H9 (cell line): ENCODE results near the gene C11orf16. TPM values are rescaled to one million over a fixed set of nuclear protein-coding genes. Genes with fewer than 3 reads are reported as not detected.

Source experiments
- DNase-seq: peaks from one replicate; pipeline ENCODE4 v3.0.0-alpha.2; 2017
- H2AFZ ChIP-seq: one replicate; pipeline ENCODE4 v1.6.1; 2013; ENCODE audit warnings: mild to moderate bottlenecking, low read length, control low read depth, moderate library complexity
- H2AK5ac ChIP-seq: 2 replicates; pipeline ENCODE4 v1.6.1; 2013; ENCODE audit warnings: low read length, control low read depth, mixed read lengths; ENCODE audit not compliant: insufficient read length
- H2BK120ac ChIP-seq: one replicate; pipeline ENCODE4 v1.6.1; 2013; ENCODE audit warnings: low read depth, mild to moderate bottlenecking, low read length, control low read depth, inconsistent platforms; ENCODE audit not compliant: poor library complexity, severe bottlenecking
- H2BK12ac ChIP-seq: 2 replicates; pipeline ENCODE4 v1.6.1; 2013; ENCODE audit warnings: low read length, control low read depth, mixed read lengths, low read depth; ENCODE audit not compliant: insufficient read length
- H2BK15ac ChIP-seq: 2 replicates; pipeline ENCODE4 v1.6.1; 2013; ENCODE audit warnings: low read depth, low read length, control low read depth
- H2BK20ac ChIP-seq: one replicate; pipeline ENCODE4 v1.6.1; 2013; ENCODE audit warnings: low read depth, mild to moderate bottlenecking, low read length, control low read depth, inconsistent platforms; ENCODE audit not compliant: poor library complexity, severe bottlenecking
- H2BK5ac ChIP-seq: 2 replicates; pipeline ENCODE4 v1.6.1; 2013; ENCODE audit warnings: low read length, control low read depth, mixed read lengths; ENCODE audit not compliant: insufficient read length
- H3K14ac ChIP-seq: 2 replicates; pipeline ENCODE4 v1.6.1; 2013; ENCODE audit warnings: low read length, control low read depth; ENCODE audit not compliant: insufficient read depth
- H3K18ac ChIP-seq: 2 replicates; pipeline ENCODE4 v1.6.1; 2013; ENCODE audit warnings: low read depth, mild to moderate bottlenecking, mixed read lengths, low read length, control low read depth; ENCODE audit not compliant: insufficient read length
- H3K23ac ChIP-seq: 2 replicates; pipeline ENCODE4 v1.6.1; 2013; ENCODE audit warnings: low read length, control low read depth, mixed read lengths, low read depth; ENCODE audit not compliant: insufficient read length
- H3K23me2 ChIP-seq: 2 replicates; pipeline ENCODE4 v1.6.1; 2013; ENCODE audit warnings: low read depth, mild to moderate bottlenecking, mixed read lengths, low read length, control low read depth; ENCODE audit not compliant: insufficient read length, poor library complexity, severe bottlenecking
- H3K27ac ChIP-seq: 2 replicates; pipeline ENCODE4 v1.5.1; 2013; ENCODE audit warnings: low read length, control low read depth, mixed read lengths, low read depth; ENCODE audit not compliant: insufficient read length
- H3K27me3 ChIP-seq: 2 replicates; pipeline ENCODE4 v1.6.1; 2013; ENCODE audit warnings: low read length, control low read depth, inconsistent platforms; ENCODE audit not compliant: insufficient read depth
- H3K4ac ChIP-seq: 2 replicates; pipeline ENCODE4 v1.6.1; 2013; ENCODE audit warnings: low read depth, mild to moderate bottlenecking, control low read depth, inconsistent platforms, low read length, moderate library complexity
- H3K4me1 ChIP-seq: 2 replicates; pipeline ENCODE4 v1.6.1; 2013; ENCODE audit warnings: low read length, control low read depth, inconsistent platforms; ENCODE audit not compliant: insufficient read depth
- H3K4me2 ChIP-seq: 2 replicates; pipeline ENCODE4 v1.6.1; 2013; ENCODE audit warnings: low read length, control low read depth, mixed read lengths; ENCODE audit not compliant: insufficient read length, insufficient read depth
- H3K56ac ChIP-seq: 2 replicates; pipeline ENCODE4 v1.6.1; 2013; ENCODE audit warnings: low read depth, mild to moderate bottlenecking, mixed read lengths, low read length, control low read depth; ENCODE audit not compliant: insufficient read length
- H3K79me1 ChIP-seq: 2 replicates; pipeline ENCODE4 v1.6.1; 2013; ENCODE audit warnings: low read depth, mild to moderate bottlenecking, moderate library complexity, low read length, control low read depth, inconsistent platforms; ENCODE audit not compliant: insufficient read depth, poor library complexity, severe bottlenecking
- H3K79me2 ChIP-seq: 2 replicates; pipeline ENCODE4 v1.6.1; 2013; ENCODE audit warnings: low read length, control low read depth, inconsistent platforms; ENCODE audit not compliant: insufficient read depth
- H3K9ac ChIP-seq: 2 replicates; pipeline ENCODE4 v1.6.1; 2013; ENCODE audit warnings: low read length, control low read depth, mixed read lengths; ENCODE audit not compliant: insufficient read length; ENCODE audit errors: extremely low read depth
- H3K9me3 ChIP-seq: one replicate; pipeline ENCODE4 v1.6.1; 2013; ENCODE audit warnings: low read depth, low read length, inconsistent platforms; ENCODE audit not compliant: control insufficient read depth
- H3T11ph ChIP-seq: one replicate; pipeline ENCODE4 v1.6.1; 2013; ENCODE audit warnings: mild to moderate bottlenecking, low read length, control low read depth, inconsistent platforms
- H4K20me1 ChIP-seq: one replicate; pipeline ENCODE4 v1.6.1; 2013; ENCODE audit not compliant: control insufficient read depth, insufficient read length, insufficient read depth
- H4K5ac ChIP-seq: 2 replicates; pipeline ENCODE4 v1.6.1; 2013; ENCODE audit warnings: low read depth, mild to moderate bottlenecking, mixed read lengths, low read length, control low read depth; ENCODE audit not compliant: insufficient read length
- H4K8ac ChIP-seq: replicated peaks from 2 replicates; pipeline ENCODE4 v1.6.1; 2013; ENCODE audit warnings: low read length, control low read depth, mixed read lengths, low read depth; ENCODE audit not compliant: insufficient read length
- H4K91ac ChIP-seq: 2 replicates; pipeline ENCODE4 v1.6.1; 2013; ENCODE audit warnings: low read depth, mild to moderate bottlenecking, moderate library complexity, mixed read lengths, low read length, control low read depth; ENCODE audit not compliant: insufficient read length
- H3K27ac Mint-ChIP-seq, 3 experiments: 2 replicates in 2 of 3; 3 replicates in 1 of 3; pipeline ENCODE4 v1.8.0; 2020 to 2021; ENCODE audit warnings: mixed read lengths in 3 of 3, mild to moderate bottlenecking in 1 of 3, moderate library complexity in 1 of 3
- H3K27me3 Mint-ChIP-seq: 2 replicates; pipeline ENCODE4 v1.8.0; 2021; ENCODE audit warnings: low read depth, mild to moderate bottlenecking, moderate library complexity, mixed read lengths
- H3K36me3 Mint-ChIP-seq, 3 experiments: 2 replicates in 2 of 3; 3 replicates in 1 of 3; pipeline ENCODE4 v1.8.0; 2020 to 2021; ENCODE audit warnings: low read depth in 3 of 3, mixed read lengths in 3 of 3; ENCODE audit not compliant: insufficient read depth in 1 of 3
- H3K4me1 Mint-ChIP-seq, 2 experiments: 2 replicates each; pipeline ENCODE4 v1.8.0; 2020; ENCODE audit warnings: mixed read lengths in 2 of 2
- H3K4me3 Mint-ChIP-seq, 2 experiments: 2 replicates in 1 of 2; 3 replicates in 1 of 2; pipeline ENCODE4 v1.8.0; 2020 to 2021; ENCODE audit warnings: mild to moderate bottlenecking in 2 of 2, mixed read lengths in 2 of 2, moderate library complexity in 1 of 2
- H3K9me3 Mint-ChIP-seq, 2 experiments: 2 replicates in 1 of 2; 3 replicates in 1 of 2; pipeline ENCODE4 v1.8.0; 2020; ENCODE audit warnings: mild to moderate bottlenecking in 2 of 2, mixed read lengths in 2 of 2, moderate library complexity in 1 of 2
- CTCF ChIP-seq: fragments of 200-600 bp; sonication (generic); conservative IDR thresholded peaks from 3 replicates; pipeline ENCODE4 v1.8.0; 2021; ENCODE audit warnings: antibody characterized with exemption, mild to moderate bottlenecking
- WGBS: extraction: QIAGEN DNeasy Blood & Tissue Kit; methylation state at CpG from one replicate; pipeline ENCODE4 v1.1.7; 2013; ENCODE audit warnings: missing lambda C conversion rate, low lambda C conversion rate, mixed read lengths; ENCODE audit not compliant: insufficient read length; ENCODE audit errors: extremely low coverage; 5-methylcytosine and 5-hydroxymethylcytosine counted together
- total RNA-seq: library from RNA; stranded (reverse); gene quantifications from 2 replicates; pipeline ENCODE4 v1.2.1, GENCODE V29; 2021

Gene C11orf16
- total RNA-seq, 1 experiment from 2014 or later: 0.15 TPM

GRCh38 chr11:8963569-8964323 is 31.0 kb upstream of the C11orf16 start:
- Histone ChIP-seq H3K23me2 (peaks cover 7% of the 10 kb centered on the region), H2AK5ac (no peak overlapping the region), H2AFZ (no peak overlapping the region), H3K18ac (no peak overlapping the region), H3K14ac (no peak overlapping the region), H3K56ac (no peak overlapping the region), H4K8ac (no peak overlapping the region), H3K9ac (no peak overlapping the region), H3T11ph (no peak overlapping the region), H4K20me1 (no peaks in the 10 kb centered on the region), H3K23ac (no peak overlapping the region), H4K91ac (no peak overlapping the region), H3K9me3 (no peaks in the 10 kb centered on the region), H3K79me1 (no peaks in the 10 kb centered on the region), H2BK20ac (no peak overlapping the region), H4K5ac (no peak overlapping the region), H3K27ac (no peak overlapping the region), H3K4me1 (no peaks in the 10 kb centered on the region), H2BK12ac (no peak overlapping the region), H2BK5ac (no peak overlapping the region), H3K79me2 (0 out of 2 replicates have a peak, but pooled peaks cover 1% of the 10 kb centered on the region), H3K27me3 (no peaks in the 10 kb centered on the region), H3K4ac (no peak overlapping the region), H3K4me2 (peak overlapping the region; percentile 70), H2BK120ac (no peak overlapping the region), H2BK15ac (no peak overlapping the region)
- H3K9me3 Mint-ChIP-seq: peaks cover 0 to 2% of the 10 kb centered on the region in 2 experiments; a peak in 1 of 5 replicates
- no CpG with 5 or more reads among the region's 39 CpGs for WGBS
- no peak for TF ChIP-seq CTCF
- peak overlapping the region in 2 of 3 experiments; percentile 34 to 90; a peak in 4 of 7 replicates for H3K27ac Mint-ChIP-seq
- no peaks in the 10 kb centered on the region for H3K36me3 Mint-ChIP-seq
- DNase-seq: peak; percentile 91
- peaks cover 13 to 16% of the 10 kb centered on the region in 2 experiments for H3K4me1 Mint-ChIP-seq
- H3K4me3 Mint-ChIP-seq: peak overlapping the region; percentile 92 to 96
- no peaks in the 10 kb centered on the region for H3K27me3 Mint-ChIP-seq
